ENCODE measurements around the gene BCAS3. TPM values are rescaled to one million over a fixed set of nuclear protein-coding genes. Genes with fewer than 3 reads are reported as not detected.
"Not testable (repeated sequence)": the region's sequence is repeated elsewhere in the genome, so short reads cannot be mapped to it uniquely, and the experiment has no call there.

Gene BCAS3
- total RNA-seq, 1 donor from 2014 or later: 50.8 TPM

GRCh38 chr17:61009663-61010062, 332.0 kb downstream of the BCAS3 start:
- DNase-seq: no peak

- DNase-seq: no peak
Observed at GRCh38 chr17:61010661-61011170, 333.1 kb downstream of the BCAS3 start.

- DNase-seq: no peak
Observed at GRCh38 chr17:61011251-61011650, 333.6 kb downstream of the BCAS3 start.

- no peak for DNase-seq
Observed at GRCh38 chr17:61015966-61016365, 338.3 kb downstream of the BCAS3 start.

- DNase-seq: no peak
Observed at GRCh38 chr17:61017317-61018006, 339.8 kb downstream of the BCAS3 start.

DNA sequence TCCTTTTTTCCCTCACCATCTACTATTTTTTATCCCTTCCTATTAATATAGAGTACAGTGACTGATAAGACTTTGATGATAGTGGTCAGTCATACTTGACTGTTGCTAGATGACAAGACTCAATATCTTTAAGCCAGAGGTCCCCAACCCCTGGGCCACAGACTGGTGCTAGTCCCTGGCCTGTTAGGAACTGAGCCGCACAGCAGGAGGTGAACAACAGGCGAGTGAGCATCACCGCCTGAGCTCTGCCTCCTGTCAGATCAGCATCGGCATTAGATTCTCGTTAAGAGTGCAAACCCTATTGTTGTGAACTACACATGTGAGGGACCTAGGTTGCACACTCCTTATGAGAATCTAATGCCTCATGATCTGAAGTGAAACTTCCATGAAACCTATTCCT, 341.3 kb downstream of the BCAS3 start:
- DNase-seq: no peak

DNA sequence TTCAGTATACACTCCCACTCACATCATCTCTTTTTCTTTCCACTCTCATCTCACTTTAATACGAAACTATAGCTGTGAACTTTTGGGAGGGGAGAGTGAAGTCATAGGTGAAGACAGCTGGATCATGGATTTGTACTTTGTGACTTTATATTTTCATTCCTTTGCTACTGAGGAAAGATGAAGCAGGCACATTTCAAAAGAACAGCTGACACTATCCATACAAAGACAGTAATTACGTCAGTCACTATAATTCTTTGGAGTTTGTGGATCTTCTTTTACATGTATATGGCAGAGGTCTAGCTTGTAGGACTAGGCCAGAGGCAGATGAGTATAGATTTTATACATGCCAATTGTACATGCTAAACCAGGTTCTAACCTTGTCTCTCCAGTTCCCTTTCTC, 346.3 kb downstream of the BCAS3 start:
- no peak for DNase-seq

DNA sequence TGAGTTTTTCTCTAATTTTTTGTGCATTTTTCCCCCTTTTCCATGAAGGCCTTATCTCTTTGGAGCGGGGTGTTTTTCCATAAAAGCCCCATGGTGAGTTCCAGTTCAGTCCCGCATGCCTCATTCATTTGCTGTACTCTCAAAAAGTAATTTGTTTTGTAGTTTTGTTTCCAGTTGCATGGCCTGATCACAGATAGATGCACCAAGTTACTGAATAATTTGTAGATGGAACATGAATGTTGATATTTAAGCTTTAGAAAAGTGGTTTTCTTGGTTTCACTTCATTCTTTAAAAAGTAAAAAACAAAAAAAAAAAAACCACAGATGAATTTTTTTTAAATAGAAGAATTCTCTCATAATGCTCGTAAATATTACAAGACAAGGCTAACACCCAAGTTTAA, 349.2 kb downstream of the BCAS3 start:
- DNase-seq: no peak

DNA sequence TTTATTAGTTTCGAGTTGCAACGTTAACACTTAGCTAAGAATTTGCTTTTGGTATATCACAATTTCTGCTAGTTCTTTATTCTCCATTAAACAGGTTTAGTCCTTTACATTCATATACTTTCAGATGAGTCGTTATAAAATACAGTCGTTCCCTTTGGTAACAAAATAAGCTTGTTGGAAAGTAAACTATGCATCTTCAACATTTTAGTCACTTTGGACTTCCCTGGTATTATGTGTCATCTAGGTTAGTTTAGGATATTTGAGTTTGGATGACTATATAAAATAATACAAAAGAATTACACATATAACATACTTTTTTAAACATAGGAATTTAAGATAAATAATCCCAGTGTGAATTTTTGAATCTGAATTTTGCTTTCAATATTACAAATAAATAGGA, 351.5 kb downstream of the BCAS3 start:
- DNase-seq: no peak

GRCh38 chr17:61040666-61041065, 363.0 kb downstream of the BCAS3 start:
- no peak for DNase-seq

DNA sequence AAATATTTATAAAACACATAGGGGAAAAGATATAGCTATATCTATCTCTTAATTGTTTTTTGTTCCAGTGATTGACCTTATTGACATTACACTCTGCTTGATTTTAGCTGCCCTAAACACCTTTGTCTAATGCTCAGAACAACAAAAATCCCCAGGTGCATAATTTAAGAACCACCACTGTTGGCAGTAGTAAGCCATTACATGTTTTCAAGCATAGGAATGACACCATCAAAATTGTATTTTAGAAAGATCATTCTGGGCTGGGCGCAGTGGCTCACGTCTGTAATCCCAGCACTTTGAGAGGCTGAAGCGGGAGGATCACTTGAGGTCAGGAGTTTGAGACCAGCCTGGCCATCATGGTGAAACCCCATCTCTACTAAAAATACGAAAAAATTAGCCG, 364.7 kb downstream of the BCAS3 start:
- DNase-seq: not testable (repeated sequence)

GRCh38 chr17:61047515-61047914, 369.9 kb downstream of the BCAS3 start:
- DNase-seq: no peak

GRCh38 chr17:61048376-61049106, 370.9 kb downstream of the BCAS3 start:
- no peak for DNase-seq

- DNase-seq: no peak
Observed at GRCh38 chr17:61053469-61053868, 375.8 kb downstream of the BCAS3 start.

GRCh38 chr17:61054436-61054835, 376.8 kb downstream of the BCAS3 start:
- no peak for DNase-seq

DNA sequence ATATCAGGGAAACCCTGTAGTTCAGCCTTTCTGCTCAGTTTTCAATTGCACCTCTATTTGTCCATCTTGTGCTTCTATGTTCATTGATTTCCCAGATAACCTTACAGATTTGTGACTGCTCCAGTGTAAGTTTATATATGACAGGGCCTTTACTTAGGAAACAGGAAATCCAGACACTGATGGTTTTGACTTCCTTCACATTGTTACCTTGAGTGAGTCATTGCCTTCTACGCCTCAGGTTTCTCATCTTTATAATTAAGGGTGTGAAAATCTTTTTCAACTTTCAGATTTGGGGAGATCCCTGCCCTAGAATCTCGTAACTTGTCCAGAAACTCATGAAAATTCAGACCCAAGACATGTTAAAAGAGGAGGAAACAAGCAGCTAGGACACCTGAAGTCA, 379.6 kb downstream of the BCAS3 start:
- no peak for DNase-seq

DNA sequence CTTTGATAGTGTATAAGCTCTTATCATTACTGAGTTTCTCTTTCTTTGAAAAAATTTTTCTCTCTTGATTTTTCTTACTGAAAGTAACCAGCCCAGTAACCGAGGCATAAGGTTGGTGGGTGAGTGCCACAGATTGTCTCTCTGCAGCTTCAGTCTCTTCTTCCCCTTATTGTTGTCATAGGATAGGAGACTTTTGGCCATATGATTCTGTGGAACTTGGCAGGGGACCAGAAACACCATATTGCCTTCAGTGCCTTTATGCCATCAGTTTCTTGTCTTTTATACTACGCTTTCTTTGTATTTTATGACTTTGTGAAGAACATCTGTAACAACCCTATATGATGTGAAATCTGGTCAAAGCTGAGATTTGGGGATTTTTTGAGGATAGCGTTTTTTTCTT, 380.4 kb downstream of the BCAS3 start:
- DNase-seq: no peak

DNA sequence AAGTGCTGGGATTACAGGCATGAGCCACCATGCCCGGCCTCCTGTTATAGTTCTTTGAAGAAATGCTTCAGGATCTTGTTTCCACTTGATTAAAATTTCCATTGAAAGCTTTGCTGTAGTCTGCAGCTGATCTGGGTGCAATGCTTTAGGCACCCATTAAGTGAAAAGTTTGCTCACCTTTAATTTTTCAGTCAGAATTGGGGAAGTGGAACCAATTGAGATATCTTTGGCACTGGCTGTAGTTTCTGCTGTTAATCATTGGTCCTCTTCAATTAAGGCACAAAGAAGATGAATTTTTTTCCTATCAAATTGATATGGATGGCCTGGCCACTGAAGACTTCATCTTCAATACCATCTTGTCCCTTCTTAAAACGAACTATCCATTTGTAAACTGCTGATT, 385.9 kb downstream of the BCAS3 start:
- no peak for DNase-seq

DNA sequence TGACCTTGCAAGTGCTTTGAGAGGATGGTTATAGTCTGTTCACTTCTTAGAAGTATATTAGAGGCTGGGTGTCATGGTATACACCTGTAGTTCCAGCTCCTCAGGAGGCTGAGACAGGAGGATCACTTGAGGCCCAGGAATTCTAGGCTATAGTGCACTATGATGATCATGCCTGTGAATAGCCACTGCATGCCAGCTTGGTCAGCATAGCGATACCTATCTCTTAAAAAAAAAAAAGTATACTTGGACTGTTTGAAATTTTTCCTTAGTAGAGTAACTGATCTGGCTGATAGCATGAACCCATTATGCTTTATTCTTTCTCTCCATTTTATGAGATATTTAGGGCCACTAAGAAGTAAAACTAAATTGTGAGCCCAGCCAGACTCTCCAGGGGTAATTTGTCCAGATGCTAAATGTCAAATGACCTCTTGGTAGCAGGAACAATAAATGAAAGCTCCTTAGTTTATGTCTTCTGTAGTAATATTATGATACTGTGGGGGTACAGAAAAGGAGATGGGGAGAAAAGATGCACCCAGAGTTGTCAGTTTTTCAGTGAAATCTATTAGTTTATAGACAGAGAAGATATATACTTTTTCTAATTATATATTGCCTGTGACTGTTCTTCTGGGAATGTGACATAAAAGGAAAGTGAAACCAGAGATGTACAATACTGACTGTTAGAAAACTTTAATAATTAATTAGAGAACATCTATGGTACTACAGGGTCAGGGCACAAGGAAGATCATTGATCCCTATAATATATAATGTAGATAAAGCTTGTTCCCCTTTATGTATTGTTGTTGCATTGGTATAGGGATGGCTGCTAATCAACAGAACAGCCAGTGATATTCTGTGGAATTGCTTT, 386.7 kb downstream of the BCAS3 start:
- no peak for DNase-seq

DNA sequence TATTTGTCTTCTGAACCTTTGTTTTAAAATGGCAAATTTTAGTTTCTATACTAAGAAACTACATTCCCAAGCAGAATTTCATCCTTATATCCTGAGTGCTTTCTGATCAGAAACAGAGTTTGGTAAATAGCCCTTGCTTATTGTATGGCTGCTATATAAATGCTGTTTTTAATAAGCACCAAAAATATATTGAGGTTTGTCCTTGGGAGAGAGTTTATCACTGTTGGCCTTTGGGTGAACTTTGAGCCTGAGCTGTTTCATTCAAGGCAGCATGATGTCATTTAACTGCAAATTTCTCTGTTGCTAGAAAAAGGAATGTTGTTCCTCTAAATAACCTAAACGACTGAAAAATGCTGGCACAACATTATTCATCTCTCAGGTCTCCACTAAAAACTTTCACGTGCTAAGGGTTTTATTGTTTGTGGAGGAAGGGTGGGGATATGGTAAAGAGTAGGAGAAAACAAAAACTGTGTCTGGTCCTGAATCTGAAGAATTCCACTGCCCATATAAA, 387.7 kb downstream of the BCAS3 start:
- DNase-seq: no peak

DNA sequence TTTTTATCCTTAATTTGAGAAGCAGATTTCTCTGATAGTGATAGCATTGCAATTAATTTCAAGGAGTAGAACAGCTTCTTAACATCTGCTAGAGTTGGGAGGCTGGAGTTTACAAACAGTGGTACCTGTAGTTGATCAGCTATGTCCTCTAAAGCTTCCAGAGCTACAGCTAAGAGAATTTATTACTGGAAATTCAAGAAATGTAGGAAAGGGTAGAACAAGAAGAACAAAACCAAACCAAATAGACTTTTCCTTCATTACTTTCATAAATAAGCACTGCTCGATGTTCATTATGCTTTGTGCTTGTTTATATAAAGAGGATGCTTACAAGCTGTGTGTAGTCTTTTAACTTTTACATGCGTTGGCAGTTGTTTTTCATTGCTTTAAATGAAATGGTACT, 388.4 kb downstream of the BCAS3 start:
- DNase-seq: no peak

- DNase-seq: no peak
Observed at GRCh38 chr17:61070649-61071048, 393.0 kb downstream of the BCAS3 start.

DNA sequence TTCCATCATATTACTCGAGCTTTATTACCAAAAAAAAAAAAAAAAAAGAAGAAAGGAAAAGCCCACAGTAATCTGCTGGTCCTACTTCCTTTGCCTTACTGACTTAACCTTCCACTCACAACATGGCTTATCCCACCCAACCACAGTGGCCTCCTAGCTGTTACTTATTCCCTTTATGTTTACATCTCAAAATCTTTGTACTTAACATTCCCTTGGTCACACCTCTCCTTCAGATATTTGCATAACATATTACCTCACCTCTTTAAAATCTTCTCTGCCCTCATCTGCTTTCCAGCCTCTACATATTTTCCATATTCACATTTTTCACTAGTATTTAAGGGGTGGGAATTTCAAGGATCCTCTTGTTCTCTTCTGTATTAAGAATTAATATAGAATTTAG, 395.0 kb downstream of the BCAS3 start:
- DNase-seq: no peak
